Adipocyte (in vitro differentiated cells): ENCODE data around the gene EIF3K.

Experiments used
- DNase-seq: peaks from one replicate; pipeline ENCODE4 v3.0.0-alpha.2; 2015; ENCODE audit warnings: low read depth
- H3K27me3 ChIP-seq: replicated peaks from 2 replicates; pipeline ENCODE4 v1.7.0; 2013; ENCODE audit warnings: mild to moderate bottlenecking, low read length, moderate library complexity; ENCODE audit not compliant: control insufficient read depth, insufficient read depth
- H3K36me3 ChIP-seq: 2 replicates; pipeline ENCODE4 v1.7.0; 2013; ENCODE audit warnings: low read length, mild to moderate bottlenecking, moderate library complexity; ENCODE audit not compliant: control insufficient read depth, insufficient read depth, severe bottlenecking
- H3K4me1 ChIP-seq: 2 replicates; pipeline ENCODE4 v1.7.0; 2013; ENCODE audit warnings: mild to moderate bottlenecking, low read length, moderate library complexity; ENCODE audit not compliant: control insufficient read depth, insufficient read depth
- H3K4me3 ChIP-seq: 2 replicates; pipeline ENCODE4 v1.7.0; 2013; ENCODE audit warnings: mild to moderate bottlenecking, low read length, moderate library complexity
- H3K9ac ChIP-seq: 2 replicates; pipeline ENCODE4 v1.7.0; 2013; ENCODE audit warnings: mild to moderate bottlenecking, low read length, moderate library complexity
- H3K9me3 ChIP-seq: 2 replicates; pipeline ENCODE4 v1.7.0; 2013; ENCODE audit warnings: mild to moderate bottlenecking, low read length, moderate library complexity; ENCODE audit not compliant: control insufficient read depth

Gene EIF3K

GRCh38 chr19:38683393-38684077 is 64.5 kb downstream of the EIF3K start:
- Histone ChIP-seq H3K4me1 (peaks cover 53% of the 10 kb centered on the region), H3K36me3 (peaks cover 9% of the 10 kb centered on the region), H3K9me3 (no peaks in the 10 kb centered on the region), H3K27me3 (no peaks in the 10 kb centered on the region), H3K9ac (peak overlapping the region; percentile 67), H3K4me3 (peak overlapping the region; percentile 46)
- DNase-seq, result peak; percentile 79

GRCh38 chr19:38684078-38684861 is 65.3 kb downstream of the EIF3K start:
- Histone ChIP-seq H3K27me3 (no peaks in the 10 kb centered on the region), H3K4me3 (peak overlapping the region; percentile 46), H3K9ac (peak overlapping the region; percentile 67), H3K9me3 (no peaks in the 10 kb centered on the region), H3K36me3 (peaks cover 6% of the 10 kb centered on the region), H3K4me1 (peaks cover 60% of the 10 kb centered on the region)
- DNase-seq, result peak; percentile 95

GRCh38 chr19:38684862-38685665 is 66.1 kb downstream of the EIF3K start:
- Histone ChIP-seq H3K36me3 (peaks cover 4% of the 10 kb centered on the region), H3K4me3 (peak overlapping the region; percentile 43), H3K9ac (peak overlapping the region; percentile 67), H3K27me3 (no peaks in the 10 kb centered on the region), H3K9me3 (no peaks in the 10 kb centered on the region), H3K4me1 (peaks cover 62% of the 10 kb centered on the region)
- no peak for DNase-seq

- Histone ChIP-seq H3K27me3 (no peaks in the 10 kb centered on the region), H3K36me3 (peaks cover 6% of the 10 kb centered on the region), H3K4me3 (peak overlapping the region; percentile 18), H3K9ac (peak overlapping the region; percentile 67), H3K4me1 (peaks cover 62% of the 10 kb centered on the region), H3K9me3 (no peaks in the 10 kb centered on the region)
- peak; percentile 75 for DNase-seq
These were observed 66.9 kb downstream of the EIF3K start for GRCh38 chr19:38685666-38686529.

- Histone ChIP-seq H3K4me1 (peaks cover 57% of the 10 kb centered on the region), H3K36me3 (peaks cover 5% of the 10 kb centered on the region), H3K27me3 (no peaks in the 10 kb centered on the region), H3K9me3 (no peaks in the 10 kb centered on the region), H3K9ac (peak overlapping the region; percentile 67), H3K4me3 (no peak overlapping the region)
- DNase-seq, result no peak
These were observed 67.5 kb downstream of the EIF3K start for GRCh38 chr19:38686530-38686888.
